HEK293 (cell line): ENCODE results near the gene ZEB2.

Experiments
- CTCF ChIA-PET: fragments of 350-600 bp; formaldehyde crosslinking; extraction: SDS; loops from one replicate; lab custom pipeline; 2021; ENCODE audit warnings: antibody characterized with exemption; lab: Yijun Ruan, JAX
- POLR2A ChIA-PET: fragments of 300-600 bp; formaldehyde crosslinking; extraction: SDS; loops from one replicate; lab custom pipeline; 2020; ENCODE audit warnings: antibody characterized with exemption, inconsistent platforms; lab: Yijun Ruan, JAX
- H3K27ac ChIP-seq: fragments of 200-500 bp; sonication (Bioruptor generic); 2 replicates; pipeline ENCODE4 v1.5.1; 2014; ENCODE audit warnings: low read depth, low read length, control low read depth, inconsistent platforms; ENCODE audit errors: extremely low read depth
- H3K36me3 ChIP-seq, 2 experiments: fragments of 200-500 bp in 1 of 2; sonication (Bioruptor generic) in 1 of 2; 1 replicate in 1 of 2; 2 replicates in 1 of 2; pipeline ENCODE4 v1.5.1; 2014 to 2017; ENCODE audit warnings: inconsistent platforms in 2 of 2, low read length in 2 of 2; ENCODE audit not compliant: control insufficient read depth in 2 of 2, insufficient read depth in 1 of 2
- H3K4me1 ChIP-seq: fragments of 200-500 bp; sonication (Bioruptor generic); 2 replicates; pipeline ENCODE4 v1.5.1; 2014; ENCODE audit warnings: mild to moderate bottlenecking, low read length, inconsistent platforms; ENCODE audit not compliant: control insufficient read depth, insufficient read depth
- H3K4me3 ChIP-seq: 2 replicates; pipeline ENCODE4 v1.5.1; 2011; ENCODE audit warnings: low read depth, mild to moderate bottlenecking, control low read depth, low read length, moderate library complexity
- H3K9me3 ChIP-seq: fragments of 200-500 bp; sonication (Bioruptor generic); 2 replicates; pipeline ENCODE4 v1.5.1; 2014; ENCODE audit warnings: low read depth, low read length, inconsistent platforms; ENCODE audit not compliant: control insufficient read depth, insufficient read depth
- HOXD13 ChIP-seq: sonication (generic); formaldehyde crosslinking; IDR thresholded peaks from 2 replicates; pipeline ENCODE4 v1.8.0; 2022; ENCODE audit warnings: missing genetic modification reagents, borderline replicate concordance
- KLF9 ChIP-seq: fragments of 450-650 bp; formaldehyde crosslinking; IDR thresholded peaks from 2 replicates; pipeline ENCODE4 v1.5.1; 2016; ENCODE audit warnings: missing biosample characterization, missing genetic modification characterization, low read depth
- MZF1 ChIP-seq: fragments of 450-650 bp; formaldehyde crosslinking; IDR thresholded peaks from 2 replicates; pipeline ENCODE4 v1.5.1; 2017; ENCODE audit warnings: missing biosample characterization, missing genetic modification characterization, borderline replicate concordance
- ZNF10 ChIP-seq: fragments of 450-650 bp; formaldehyde crosslinking; IDR thresholded peaks from 2 replicates; pipeline ENCODE4 v1.5.1; 2017; ENCODE audit warnings: missing biosample characterization, missing genetic modification characterization
- ZNF223 ChIP-seq: fragments of 450-650 bp; formaldehyde crosslinking; IDR thresholded peaks from 2 replicates; pipeline ENCODE4 v1.5.1; 2016; ENCODE audit warnings: missing biosample characterization, missing genetic modification characterization
- ZNF560 ChIP-seq: fragments of 450-650 bp; formaldehyde crosslinking; IDR thresholded peaks from 2 replicates; pipeline ENCODE4 v1.5.1; 2017; ENCODE audit warnings: missing biosample characterization, missing genetic modification characterization, borderline replicate concordance
- TF ChIP-seq, protein P1 (sequence below): fragments of 450-650 bp; formaldehyde crosslinking; IDR thresholded peaks from 2 replicates; pipeline ENCODE4 v1.5.1; 2016; ENCODE audit warnings: missing biosample characterization, missing genetic modification characterization
- TF ChIP-seq, protein P2 (sequence below): fragments of 450-650 bp; formaldehyde crosslinking; IDR thresholded peaks from 2 replicates; pipeline ENCODE4 v1.5.1; 2016; ENCODE audit warnings: missing biosample characterization, missing genetic modification characterization, borderline replicate concordance

ZEB2 gene

GRCh38 chr2:144509001-144509878 lies 10.7 kb downstream of the ZEB2 start:
- Histone ChIP-seq H3K4me3 (no peak overlapping the region), H3K9me3 (no peaks in the 10 kb centered on the region), H3K27ac (no peak overlapping the region), H3K4me1 (peaks cover 39% of the 10 kb centered on the region; the same call in 1 of the 2 replicates), H3K36me3 (peaks cover 0 to 8% of the 10 kb centered on the region in 2 experiments; a peak in 1 of 3 replicates)
- POLR2A ChIA-PET, result no interaction called here
- no peak for TF ChIP-seq KLF9
- TF ChIP-seq, protein P1, sequence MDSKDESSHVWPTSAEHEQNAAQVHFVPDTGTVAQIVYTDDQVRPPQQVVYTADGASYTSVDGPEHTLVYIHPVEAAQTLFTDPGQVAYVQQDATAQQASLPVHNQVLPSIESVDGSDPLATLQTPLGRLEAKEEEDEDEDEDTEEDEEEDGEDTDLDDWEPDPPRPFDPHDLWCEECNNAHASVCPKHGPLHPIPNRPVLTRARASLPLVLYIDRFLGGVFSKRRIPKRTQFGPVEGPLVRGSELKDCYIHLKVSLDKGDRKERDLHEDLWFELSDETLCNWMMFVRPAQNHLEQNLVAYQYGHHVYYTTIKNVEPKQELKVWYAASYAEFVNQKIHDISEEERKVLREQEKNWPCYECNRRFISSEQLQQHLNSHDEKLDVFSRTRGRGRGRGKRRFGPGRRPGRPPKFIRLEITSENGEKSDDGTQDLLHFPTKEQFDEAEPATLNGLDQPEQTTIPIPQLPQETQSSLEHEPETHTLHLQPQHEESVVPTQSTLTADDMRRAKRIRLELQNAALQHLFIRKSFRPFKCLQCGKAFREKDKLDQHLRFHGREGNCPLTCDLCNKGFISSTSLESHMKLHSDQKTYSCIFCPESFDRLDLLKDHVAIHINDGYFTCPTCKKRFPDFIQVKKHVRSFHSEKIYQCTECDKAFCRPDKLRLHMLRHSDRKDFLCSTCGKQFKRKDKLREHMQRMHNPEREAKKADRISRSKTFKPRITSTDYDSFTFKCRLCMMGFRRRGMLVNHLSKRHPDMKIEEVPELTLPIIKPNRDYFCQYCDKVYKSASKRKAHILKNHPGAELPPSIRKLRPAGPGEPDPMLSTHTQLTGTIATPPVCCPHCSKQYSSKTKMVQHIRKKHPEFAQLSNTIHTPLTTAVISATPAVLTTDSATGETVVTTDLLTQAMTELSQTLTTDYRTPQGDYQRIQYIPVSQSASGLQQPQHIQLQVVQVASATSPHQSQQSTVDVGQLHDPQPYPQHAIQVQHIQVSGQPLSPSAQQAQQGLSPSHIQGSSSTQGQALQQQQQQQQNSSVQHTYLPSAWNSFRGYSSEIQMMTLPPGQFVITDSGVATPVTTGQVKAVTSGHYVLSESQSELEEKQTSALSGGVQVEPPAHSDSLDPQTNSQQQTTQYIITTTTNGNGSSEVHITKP (tag by site-specific recombination), result peak; percentile 35; the same call in 1 of the 2 replicates
- CTCF ChIA-PET, result interaction anchor here (0.6 to 1.3 kb wide), 2 partner anchors 12 to 18 kb away, joined by 3 read pairs; no protein-coding TSS in a partner anchor

GRCh38 chr2:144508172-144508851 lies 11.6 kb downstream of the ZEB2 start:
- CTCF ChIA-PET, result interaction anchor here (0.6 kb wide), 1 partner anchor 17 kb away, joined by 3 read pairs; no protein-coding TSS in a partner anchor
- Histone ChIP-seq H3K4me3 (no peak overlapping the region), H3K36me3 (no peaks in the 10 kb centered on the region), H3K27ac (no peak overlapping the region), H3K9me3 (no peaks in the 10 kb centered on the region), H3K4me1 (peaks cover 46% of the 10 kb centered on the region)
- POLR2A ChIA-PET, result no interaction called here
- TF ChIP-seq, protein P2, sequence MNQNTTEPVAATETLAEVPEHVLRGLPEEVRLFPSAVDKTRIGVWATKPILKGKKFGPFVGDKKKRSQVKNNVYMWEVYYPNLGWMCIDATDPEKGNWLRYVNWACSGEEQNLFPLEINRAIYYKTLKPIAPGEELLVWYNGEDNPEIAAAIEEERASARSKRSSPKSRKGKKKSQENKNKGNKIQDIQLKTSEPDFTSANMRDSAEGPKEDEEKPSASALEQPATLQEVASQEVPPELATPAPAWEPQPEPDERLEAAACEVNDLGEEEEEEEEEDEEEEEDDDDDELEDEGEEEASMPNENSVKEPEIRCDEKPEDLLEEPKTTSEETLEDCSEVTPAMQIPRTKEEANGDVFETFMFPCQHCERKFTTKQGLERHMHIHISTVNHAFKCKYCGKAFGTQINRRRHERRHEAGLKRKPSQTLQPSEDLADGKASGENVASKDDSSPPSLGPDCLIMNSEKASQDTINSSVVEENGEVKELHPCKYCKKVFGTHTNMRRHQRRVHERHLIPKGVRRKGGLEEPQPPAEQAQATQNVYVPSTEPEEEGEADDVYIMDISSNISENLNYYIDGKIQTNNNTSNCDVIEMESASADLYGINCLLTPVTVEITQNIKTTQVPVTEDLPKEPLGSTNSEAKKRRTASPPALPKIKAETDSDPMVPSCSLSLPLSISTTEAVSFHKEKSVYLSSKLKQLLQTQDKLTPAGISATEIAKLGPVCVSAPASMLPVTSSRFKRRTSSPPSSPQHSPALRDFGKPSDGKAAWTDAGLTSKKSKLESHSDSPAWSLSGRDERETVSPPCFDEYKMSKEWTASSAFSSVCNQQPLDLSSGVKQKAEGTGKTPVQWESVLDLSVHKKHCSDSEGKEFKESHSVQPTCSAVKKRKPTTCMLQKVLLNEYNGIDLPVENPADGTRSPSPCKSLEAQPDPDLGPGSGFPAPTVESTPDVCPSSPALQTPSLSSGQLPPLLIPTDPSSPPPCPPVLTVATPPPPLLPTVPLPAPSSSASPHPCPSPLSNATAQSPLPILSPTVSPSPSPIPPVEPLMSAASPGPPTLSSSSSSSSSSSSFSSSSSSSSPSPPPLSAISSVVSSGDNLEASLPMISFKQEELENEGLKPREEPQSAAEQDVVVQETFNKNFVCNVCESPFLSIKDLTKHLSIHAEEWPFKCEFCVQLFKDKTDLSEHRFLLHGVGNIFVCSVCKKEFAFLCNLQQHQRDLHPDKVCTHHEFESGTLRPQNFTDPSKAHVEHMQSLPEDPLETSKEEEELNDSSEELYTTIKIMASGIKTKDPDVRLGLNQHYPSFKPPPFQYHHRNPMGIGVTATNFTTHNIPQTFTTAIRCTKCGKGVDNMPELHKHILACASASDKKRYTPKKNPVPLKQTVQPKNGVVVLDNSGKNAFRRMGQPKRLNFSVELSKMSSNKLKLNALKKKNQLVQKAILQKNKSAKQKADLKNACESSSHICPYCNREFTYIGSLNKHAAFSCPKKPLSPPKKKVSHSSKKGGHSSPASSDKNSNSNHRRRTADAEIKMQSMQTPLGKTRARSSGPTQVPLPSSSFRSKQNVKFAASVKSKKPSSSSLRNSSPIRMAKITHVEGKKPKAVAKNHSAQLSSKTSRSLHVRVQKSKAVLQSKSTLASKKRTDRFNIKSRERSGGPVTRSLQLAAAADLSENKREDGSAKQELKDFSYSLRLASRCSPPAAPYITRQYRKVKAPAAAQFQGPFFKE (tag by site-specific recombination), result no peak
- no peak for TF ChIP-seq MZF1 (tag by site-specific recombination)

GRCh38 chr2:144507441-144508171 lies 12.3 kb downstream of the ZEB2 start:
- TF ChIP-seq HOXD13 (CRISPR knock-in tag) (no peak), ZNF10 (tag by site-specific recombination) (peak; percentile 44; the same call in 1 of the 2 replicates), ZNF223 (tag by site-specific recombination) (no peak), ZNF560 (tag by site-specific recombination) (no peak)
- TF ChIP-seq, all 188 proteins: peak for 1
- CTCF ChIA-PET, result interaction anchor here (0.8 kb wide), 1 partner anchor 165 kb away, joined by 5 read pairs; no protein-coding TSS in a partner anchor
- POLR2A ChIA-PET, result no interaction called here
- Histone ChIP-seq H3K27ac (no peak overlapping the region), H3K36me3 (no peaks in the 10 kb centered on the region), H3K4me1 (peaks cover 53% of the 10 kb centered on the region), H3K4me3 (no peak overlapping the region), H3K9me3 (no peaks in the 10 kb centered on the region)
